ENCODE results near the gene ZNF341. TPM values are rescaled to one million over a fixed set of nuclear protein-coding genes. Genes with fewer than 3 reads are reported as not detected.

ZNF341 gene
- 1.3 and 1.9 TPM in 2 replicates for total RNA-seq

DNA sequence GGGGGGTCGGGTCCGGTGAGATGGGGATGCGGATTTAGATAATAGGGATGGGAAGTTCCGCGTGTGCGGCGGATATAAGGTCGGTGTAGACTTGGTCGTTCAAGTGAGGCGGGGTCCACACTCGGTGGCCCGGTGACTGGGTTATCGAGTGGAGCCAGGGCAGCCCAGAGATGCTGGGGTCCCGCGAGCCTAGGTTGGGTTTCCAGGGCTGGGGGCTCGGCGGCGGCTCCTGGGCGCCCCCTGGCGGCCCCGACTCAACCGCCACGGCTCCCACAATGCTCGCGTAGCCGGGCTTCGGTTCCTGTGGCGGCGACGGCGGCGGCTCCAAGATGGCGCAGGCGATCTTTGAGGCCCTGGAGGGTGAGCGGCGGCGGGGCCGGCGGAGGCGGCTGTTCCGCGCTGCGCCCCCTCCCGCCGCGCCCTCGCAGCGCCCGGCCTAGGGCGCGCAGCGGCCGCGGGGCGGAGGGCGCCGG lies at the start of gene ZNF341:
ZNF341 (plus strand) TSS at position 304 of the 473 bp plus-strand sequence; CDS start at position 330, 26 bp downstream.

DNA sequence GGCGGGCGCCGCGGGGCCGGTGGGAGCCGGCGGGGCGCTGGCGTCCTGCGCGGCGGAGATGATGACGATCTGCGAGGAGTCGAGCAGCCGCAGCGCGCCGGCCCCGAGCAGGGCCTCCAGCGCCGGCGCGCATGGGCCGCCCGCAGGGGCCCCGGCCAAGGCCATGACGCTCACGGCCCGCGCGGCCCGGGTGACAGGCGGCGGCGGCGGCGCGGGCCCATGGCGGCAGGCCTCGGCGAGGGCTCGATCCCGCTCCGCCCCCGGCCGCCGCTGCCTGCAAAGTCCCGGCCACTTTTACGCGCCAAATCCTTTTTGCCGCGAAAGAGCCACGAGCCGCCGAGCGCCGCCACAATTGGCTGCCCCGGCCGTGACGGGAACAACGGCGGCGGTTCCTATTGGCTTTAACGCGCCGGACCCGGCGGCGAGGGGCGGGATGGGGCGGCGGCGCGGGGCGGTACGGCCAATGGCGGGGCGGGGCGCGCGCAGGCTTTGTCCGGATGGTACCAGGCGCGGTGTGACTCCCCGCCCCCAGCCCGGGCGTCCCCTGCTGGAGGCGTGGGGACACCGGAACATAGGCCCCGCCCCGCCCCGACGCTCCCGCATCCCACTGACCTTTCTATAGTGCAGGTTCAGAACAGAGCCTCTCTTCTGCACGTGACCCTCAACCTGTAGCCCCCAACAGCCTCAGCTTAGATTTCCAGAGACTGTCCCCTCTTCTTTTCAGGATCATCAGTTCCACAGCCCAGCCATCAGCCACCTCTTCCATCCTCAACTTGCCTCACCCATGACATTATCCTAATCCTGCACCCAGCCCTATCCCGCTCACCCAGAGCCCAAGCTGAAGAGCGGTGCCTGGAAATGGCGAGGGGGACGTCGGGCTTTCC lies 45.5 kb upstream of the ZNF341 start, which contains the start of gene E2F1:
E2F1 (minus strand) TSS at position 286 of the 884 bp plus-strand sequence; CDS start at position 165, 121 bp downstream.

DNA sequence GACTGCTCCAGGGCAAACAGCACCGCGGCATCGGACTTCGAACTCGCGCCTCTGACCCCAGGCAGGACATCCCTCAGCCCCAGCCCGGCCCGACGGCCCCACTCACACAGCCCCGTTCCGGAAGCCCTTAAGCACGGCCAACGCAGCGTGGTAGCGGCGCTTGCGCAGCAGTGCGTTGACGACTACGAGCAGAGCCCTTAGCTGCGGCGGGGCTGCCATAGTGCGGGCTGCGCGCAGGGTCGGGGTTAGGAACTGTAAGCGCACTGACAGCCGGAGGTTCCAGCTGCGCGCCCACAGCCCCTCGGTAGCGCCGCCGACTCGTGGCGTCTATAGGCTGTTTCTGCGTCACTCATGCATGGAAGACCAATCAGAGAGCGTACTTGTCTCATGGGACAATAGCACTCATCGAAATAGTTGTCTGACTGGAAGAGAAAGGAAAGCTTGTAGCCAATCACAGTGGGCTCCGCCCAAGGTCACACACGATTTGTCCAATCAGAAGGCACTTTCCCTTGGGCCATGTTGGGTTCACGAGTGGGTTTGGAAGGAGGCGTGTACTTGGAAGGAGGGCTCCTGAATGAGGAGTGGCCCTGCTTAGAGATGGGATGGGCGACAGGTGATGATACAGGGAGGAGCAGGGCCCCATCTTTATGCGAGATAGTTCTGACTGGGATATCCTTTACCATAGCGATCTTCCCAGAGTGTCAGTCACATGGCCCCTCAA lies 11.6 kb upstream of the ZNF341 start, which contains the start of gene PXMP4:
PXMP4 (minus strand) TSS at position 322 of the 721 bp plus-strand sequence; CDS start at position 219, 103 bp downstream.

DNA sequence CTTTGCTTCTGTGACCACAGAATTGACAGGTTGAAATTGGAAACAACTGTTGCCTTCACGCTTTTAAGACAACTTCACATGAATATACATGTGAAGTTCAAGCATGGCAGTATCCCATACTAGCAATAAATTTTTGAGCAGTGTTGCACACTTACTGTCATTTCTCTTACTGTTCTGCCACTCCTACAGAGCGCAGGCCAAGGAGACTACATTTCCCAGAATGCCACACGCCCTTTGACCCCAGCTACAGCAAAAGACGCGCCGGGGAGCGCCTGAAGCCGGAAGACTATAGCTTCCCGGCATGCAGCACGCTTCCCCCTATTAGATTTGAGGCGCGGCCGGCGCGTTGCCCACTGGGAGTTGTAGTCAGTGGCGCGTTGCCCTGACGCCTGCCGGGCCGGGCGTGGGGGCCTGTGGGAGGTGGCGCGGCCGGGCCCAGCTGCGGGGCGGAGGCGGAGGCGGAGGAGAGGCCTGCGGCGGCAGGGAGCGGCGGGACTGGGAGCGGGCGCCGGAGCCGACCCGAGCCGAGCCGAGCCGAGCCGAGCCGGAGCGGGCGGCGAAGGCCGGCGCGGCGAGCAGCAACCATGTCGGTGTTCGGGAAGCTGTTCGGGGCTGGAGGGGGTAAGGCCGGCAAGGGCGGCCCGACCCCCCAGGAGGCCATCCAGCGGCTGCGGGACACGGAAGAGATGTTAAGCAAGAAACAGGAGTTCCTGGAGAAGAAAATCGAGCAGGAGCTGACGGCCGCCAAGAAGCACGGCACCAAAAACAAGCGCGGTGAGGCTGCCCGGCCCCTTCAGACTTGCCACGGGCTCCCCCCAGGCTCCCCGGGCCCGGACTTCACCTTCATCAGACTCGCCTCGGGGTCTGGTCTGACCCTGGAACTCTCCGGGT lies 79.3 kb downstream of the ZNF341 start, which contains the start of gene CHMP4B:
CHMP4B (plus strand) TSS at position 464 of the 891 bp plus-strand sequence; CDS start at position 585, 121 bp downstream.

Other genes starting within 250 kb of the ZNF341 start
- 1.7 and 2.1 TPM in 2 replicates for gene CBFA2T2, start 241.9 kb upstream of the ZNF341 start, total RNA-seq
- gene C20orf144, start 69.7 kb upstream of the ZNF341 start, total RNA-seq: 0.30 and 0.84 TPM in 2 replicates
- 2.0 and 2.1 TPM in 2 replicates for gene ACTL10, start 65.1 kb upstream of the ZNF341 start, total RNA-seq
- gene NECAB3, start 57.6 kb upstream of the ZNF341 start, total RNA-seq: 15.1 and 20.7 TPM in 2 replicates
- 16.8 and 19.5 TPM in 2 replicates for gene E2F1, start 45.6 kb upstream of the ZNF341 start, total RNA-seq
- gene PXMP4, start 11.7 kb upstream of the ZNF341 start, total RNA-seq: 8.5 and 10.4 TPM in 2 replicates
- 27.1 and 30.5 TPM in 2 replicates for gene CHMP4B, start 79.4 kb downstream of the ZNF341 start, total RNA-seq